ENCODE results near the gene RNPS1.

RNPS1 gene

GRCh38 chr16:2298621-2299020, 30.7 kb upstream of the RNPS1 start:
- DNase-seq (ENCODE audit: low read depth), result no peak
- H3K4me3 ChIP-seq (ENCODE audit: low read depth, low read length), result no peak overlapping the region
- TF ChIP-seq CTCF (IDR thresholded peaks at IDR 0.05; ENCODE audit: insufficient read depth, low read depth, low read length, missing control alignments), result no peak

- DNase-seq (ENCODE audit: low read depth), result no peak
- H3K4me3 ChIP-seq (ENCODE audit: low read depth, low read length), result no peak overlapping the region
- no peak for TF ChIP-seq CTCF (IDR thresholded peaks at IDR 0.05; ENCODE audit: insufficient read depth, low read depth, low read length, missing control alignments)
Measured at GRCh38 chr16:2297506-2297860, 29.6 kb upstream of the RNPS1 start.

- H3K4me3 ChIP-seq (ENCODE audit: low read depth, low read length), result no peak overlapping the region
- peak; percentile 50 for DNase-seq (ENCODE audit: low read depth)
- TF ChIP-seq CTCF (IDR thresholded peaks at IDR 0.05; ENCODE audit: insufficient read depth, low read depth, low read length, missing control alignments), result peak; percentile 57
Measured at GRCh38 chr16:2296661-2297505, 29.0 kb upstream of the RNPS1 start.

- no peak for TF ChIP-seq CTCF (IDR thresholded peaks at IDR 0.05; ENCODE audit: insufficient read depth, low read depth, low read length, missing control alignments)
- H3K4me3 ChIP-seq (ENCODE audit: low read depth, low read length), result no peak overlapping the region
- DNase-seq (ENCODE audit: low read depth), result peak; percentile 86
Measured at GRCh38 chr16:2295056-2295798, 27.3 kb upstream of the RNPS1 start.

GRCh38 chr16:2292221-2292620, 24.3 kb upstream of the RNPS1 start:
- no peak overlapping the region for H3K4me3 ChIP-seq (ENCODE audit: low read depth, low read length)
- TF ChIP-seq CTCF (IDR thresholded peaks at IDR 0.05; ENCODE audit: insufficient read depth, low read depth, low read length, missing control alignments), result no peak
- no peak for DNase-seq (ENCODE audit: low read depth)

- TF ChIP-seq CTCF (IDR thresholded peaks at IDR 0.05; ENCODE audit: insufficient read depth, low read depth, low read length, missing control alignments), result no peak
- no peak overlapping the region for H3K4me3 ChIP-seq (ENCODE audit: low read depth, low read length)
- DNase-seq (ENCODE audit: low read depth), result no peak
Measured at GRCh38 chr16:2289282-2289681, 21.4 kb upstream of the RNPS1 start.
